ENCODE data around the gene PNKP. TPM values are rescaled to one million over a fixed set of nuclear protein-coding genes. Genes with fewer than 3 reads are reported as not detected.
A peak's percentile ranks its signal among the peaks of the same experiment; 100 is the strongest.

Gene PNKP
- total RNA-seq, 1 donor from 2014 or later: 81.3 TPM

DNA sequence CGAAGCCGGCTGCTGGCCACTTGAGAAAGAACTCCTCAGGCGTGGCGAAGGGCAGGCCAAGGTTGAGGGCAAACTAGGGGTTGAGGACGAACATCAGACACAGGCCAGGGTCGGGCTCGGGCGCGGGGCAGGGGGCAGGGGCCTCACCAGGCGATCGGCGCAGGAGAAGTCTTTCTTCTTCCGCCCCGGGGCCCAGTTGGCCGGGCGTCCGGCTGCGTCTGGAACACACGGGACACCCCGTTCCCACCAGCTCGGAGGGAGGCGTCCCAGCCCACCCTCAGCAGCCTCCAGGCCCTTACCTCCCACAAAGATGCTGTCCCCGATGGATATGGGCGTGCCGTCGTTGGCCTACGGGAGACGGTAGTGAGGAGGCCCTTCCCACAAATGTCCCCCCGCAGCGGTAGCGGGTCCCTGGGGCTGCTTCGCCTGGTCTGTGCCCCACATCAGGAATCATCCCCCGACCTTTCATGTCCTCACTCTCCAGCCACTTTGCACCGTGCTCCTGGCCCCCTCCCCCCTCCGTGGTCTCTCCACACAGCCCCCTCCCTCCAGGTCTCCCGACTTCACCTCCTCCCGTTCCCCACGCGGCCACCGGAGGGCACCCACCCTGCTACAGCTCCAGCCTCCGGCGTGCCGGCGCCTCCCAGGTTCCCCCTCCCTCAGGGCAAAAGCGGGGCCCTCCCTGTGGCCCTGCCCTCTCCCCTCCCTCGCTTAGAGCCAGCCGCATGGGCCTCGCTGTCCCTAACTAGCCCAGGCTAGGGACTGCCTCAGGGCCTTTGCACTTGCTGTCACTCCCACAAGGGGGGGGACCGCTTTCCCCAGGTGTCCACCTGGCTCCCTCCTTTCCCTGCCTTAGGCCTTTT lies 4.8 kb downstream of the PNKP start:
- Mint-ChIP-seq H3K27me3 (ENCODE audit: unreplicated experiment) (peaks cover 11% of the 10 kb centered on the region), H3K9me3 (ENCODE audit: unreplicated experiment) (peaks cover 10% of the 10 kb centered on the region), H3K36me3 (ENCODE audit: unreplicated experiment) (no peaks in the 10 kb centered on the region), H3K4me3 (ENCODE audit: unreplicated experiment) (no peak overlapping the region), H3K4me1 (ENCODE audit: low read depth, unreplicated experiment) (peaks cover 9% of the 10 kb centered on the region), H3K27ac (ENCODE audit: unreplicated experiment) (no peak overlapping the region)
- TF ChIP-seq, protein P1, sequence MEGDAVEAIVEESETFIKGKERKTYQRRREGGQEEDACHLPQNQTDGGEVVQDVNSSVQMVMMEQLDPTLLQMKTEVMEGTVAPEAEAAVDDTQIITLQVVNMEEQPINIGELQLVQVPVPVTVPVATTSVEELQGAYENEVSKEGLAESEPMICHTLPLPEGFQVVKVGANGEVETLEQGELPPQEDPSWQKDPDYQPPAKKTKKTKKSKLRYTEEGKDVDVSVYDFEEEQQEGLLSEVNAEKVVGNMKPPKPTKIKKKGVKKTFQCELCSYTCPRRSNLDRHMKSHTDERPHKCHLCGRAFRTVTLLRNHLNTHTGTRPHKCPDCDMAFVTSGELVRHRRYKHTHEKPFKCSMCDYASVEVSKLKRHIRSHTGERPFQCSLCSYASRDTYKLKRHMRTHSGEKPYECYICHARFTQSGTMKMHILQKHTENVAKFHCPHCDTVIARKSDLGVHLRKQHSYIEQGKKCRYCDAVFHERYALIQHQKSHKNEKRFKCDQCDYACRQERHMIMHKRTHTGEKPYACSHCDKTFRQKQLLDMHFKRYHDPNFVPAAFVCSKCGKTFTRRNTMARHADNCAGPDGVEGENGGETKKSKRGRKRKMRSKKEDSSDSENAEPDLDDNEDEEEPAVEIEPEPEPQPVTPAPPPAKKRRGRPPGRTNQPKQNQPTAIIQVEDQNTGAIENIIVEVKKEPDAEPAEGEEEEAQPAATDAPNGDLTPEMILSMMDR (IDR thresholded peaks at IDR 0.05; ENCODE audit: partially characterized antibody, unreplicated experiment): peak; percentile 19
- DNase-seq: peak; percentile 72

DNA sequence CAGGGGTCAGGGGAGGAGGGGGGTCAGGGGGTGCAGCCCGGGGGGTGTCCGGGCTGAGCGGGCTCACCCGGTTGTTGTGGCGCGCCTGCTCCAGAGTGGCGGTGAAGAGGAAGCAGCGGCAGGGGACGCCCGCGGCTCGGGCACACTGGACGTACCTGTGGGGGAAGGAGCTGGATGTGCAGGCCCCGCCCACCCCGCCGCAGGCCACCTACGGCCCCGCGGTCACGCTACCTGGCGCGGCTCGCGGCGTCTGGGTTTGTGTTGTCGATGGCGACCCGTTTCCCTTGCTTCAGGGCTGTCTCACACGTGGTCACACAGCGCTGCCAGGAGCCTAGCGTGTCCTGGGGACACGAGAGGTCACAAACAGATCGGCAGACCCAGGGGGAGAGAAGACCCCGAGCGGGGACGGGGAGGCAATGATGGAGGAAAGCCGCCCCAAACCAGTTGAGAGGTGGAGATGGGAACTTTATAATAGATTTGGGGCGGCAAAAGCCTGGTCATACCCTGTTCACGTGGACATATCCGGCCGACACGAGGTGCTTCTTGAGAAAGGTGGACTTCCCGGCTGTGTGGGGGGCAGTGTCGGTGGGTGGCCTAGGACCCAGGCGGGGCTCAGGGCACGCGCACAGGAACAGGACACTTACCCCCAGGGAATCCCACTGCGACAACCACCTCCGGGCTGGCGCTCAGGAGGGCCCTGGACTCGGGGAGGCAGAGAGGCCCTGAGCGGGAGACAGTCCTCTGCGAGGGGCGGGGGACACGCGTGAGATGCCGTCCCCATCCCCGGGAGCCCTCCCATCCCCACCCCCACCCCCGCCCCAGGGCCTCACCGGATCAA lies 5.6 kb downstream of the PNKP start:
- DNase-seq: no peak
- H3K27me3 Mint-ChIP-seq (ENCODE audit: unreplicated experiment): peaks cover 9% of the 10 kb centered on the region
- H3K27ac Mint-ChIP-seq (ENCODE audit: unreplicated experiment): no peak overlapping the region
- peaks cover 8% of the 10 kb centered on the region for H3K4me1 Mint-ChIP-seq (ENCODE audit: low read depth, unreplicated experiment)
- H3K4me3 Mint-ChIP-seq (ENCODE audit: unreplicated experiment): no peak overlapping the region
- no peaks in the 10 kb centered on the region for H3K36me3 Mint-ChIP-seq (ENCODE audit: unreplicated experiment)
- H3K9me3 Mint-ChIP-seq (ENCODE audit: unreplicated experiment): peaks cover 10% of the 10 kb centered on the region
- TF ChIP-seq, protein P1 (IDR thresholded peaks at IDR 0.05; ENCODE audit: partially characterized antibody, unreplicated experiment): no peak

DNA sequence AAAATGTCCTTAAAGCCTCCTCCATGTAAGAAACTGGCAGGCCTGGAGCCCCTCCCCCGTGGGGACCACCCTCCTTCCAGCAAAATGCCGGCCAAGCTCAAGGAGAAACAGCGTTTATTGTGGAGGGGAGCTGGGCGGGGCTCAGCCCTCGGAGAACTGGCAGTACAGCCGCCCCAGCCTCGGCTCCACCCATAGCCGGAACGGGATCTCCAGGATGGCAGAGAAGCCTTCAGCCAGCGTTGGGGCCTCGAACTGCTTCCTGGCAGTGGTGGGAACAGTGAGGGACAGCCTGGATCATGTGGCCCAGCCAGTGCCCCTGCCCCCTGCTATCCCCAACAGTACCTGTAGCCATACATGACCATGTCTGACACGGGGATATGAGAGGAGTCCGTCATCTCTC lies 6.3 kb downstream of the PNKP start:
- Mint-ChIP-seq H3K9me3 (ENCODE audit: unreplicated experiment) (peaks cover 10% of the 10 kb centered on the region), H3K4me1 (ENCODE audit: low read depth, unreplicated experiment) (peaks cover 3% of the 10 kb centered on the region), H3K4me3 (ENCODE audit: unreplicated experiment) (no peak overlapping the region), H3K27ac (ENCODE audit: unreplicated experiment) (no peak overlapping the region), H3K27me3 (ENCODE audit: unreplicated experiment) (peaks cover 9% of the 10 kb centered on the region), H3K36me3 (ENCODE audit: unreplicated experiment) (no peaks in the 10 kb centered on the region)
- no peak for DNase-seq
- TF ChIP-seq, protein P1 (IDR thresholded peaks at IDR 0.05; ENCODE audit: partially characterized antibody, unreplicated experiment): no peak

DNA sequence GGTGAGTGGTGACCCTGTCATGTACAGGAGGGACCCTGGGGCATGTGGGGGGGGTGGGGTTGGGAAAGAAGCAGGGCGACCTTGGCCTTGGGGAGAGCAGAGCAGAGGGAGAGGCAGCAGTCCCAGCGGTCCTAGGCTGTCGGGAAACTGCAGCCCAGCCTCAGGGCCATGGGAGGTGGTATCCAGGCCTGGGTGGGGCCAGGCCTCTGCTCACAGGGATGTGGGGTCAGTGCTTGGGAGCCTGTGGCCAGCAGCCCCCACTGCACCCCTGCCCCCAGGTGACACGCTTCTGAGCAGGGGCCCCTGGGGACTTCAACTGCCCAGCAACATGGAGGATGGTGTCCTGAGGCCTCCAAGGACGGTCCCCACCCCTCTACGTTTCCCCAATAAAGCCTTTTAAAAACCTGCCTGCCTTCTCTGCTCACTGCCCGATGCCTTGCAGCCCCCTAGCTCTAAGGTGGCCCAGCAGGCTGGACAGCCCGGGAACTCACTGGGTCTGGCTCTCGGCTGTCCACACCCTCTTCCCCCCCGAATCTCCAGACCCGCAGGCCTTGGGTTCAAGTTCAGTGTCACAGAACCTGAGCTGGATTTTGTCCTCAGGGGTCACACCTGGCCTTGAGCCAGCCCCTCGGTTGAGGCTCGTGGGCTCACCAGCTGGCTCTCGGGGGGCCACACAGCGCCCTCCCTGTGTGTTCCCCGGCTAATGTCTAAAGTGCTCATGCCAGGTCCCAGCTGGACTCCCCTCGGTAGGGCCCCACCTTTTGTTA lies 6.9 kb downstream of the PNKP start:
- DNase-seq: no peak
- H3K27ac Mint-ChIP-seq (ENCODE audit: unreplicated experiment): no peak overlapping the region
- no peak overlapping the region for H3K4me3 Mint-ChIP-seq (ENCODE audit: unreplicated experiment)
- peaks cover 10% of the 10 kb centered on the region for H3K9me3 Mint-ChIP-seq (ENCODE audit: unreplicated experiment)
- peaks cover 12% of the 10 kb centered on the region for H3K27me3 Mint-ChIP-seq (ENCODE audit: unreplicated experiment)
- H3K36me3 Mint-ChIP-seq (ENCODE audit: unreplicated experiment): no peaks in the 10 kb centered on the region
- no peaks in the 10 kb centered on the region for H3K4me1 Mint-ChIP-seq (ENCODE audit: low read depth, unreplicated experiment)
- TF ChIP-seq, protein P1 (IDR thresholded peaks at IDR 0.05; ENCODE audit: partially characterized antibody, unreplicated experiment): no peak
